Gastrocnemius medialis (tissue), 4 donors: Measurements from ENCODE around the gene THSD4. TPM values are rescaled to one million over a fixed set of nuclear protein-coding genes. Genes with fewer than 3 reads are reported as not detected.

Experiments
- ATAC-seq, 2 donors: fragments of 150-250 bp; one replicate each; pipeline ENCODE4 v1.9.1; 2016
- DNase-seq, 2 donors: peaks; one replicate each; pipeline ENCODE4 v3.0.0-alpha.2; 2019
- H3K27ac ChIP-seq, 4 donors: fragments of 200-600 bp; sonication (generic); 1 replicate in 1 of 4; 2 replicates in 3 of 4; pipeline ENCODE4 v1.5.1; 2016 to 2018; ENCODE audit warnings: mild to moderate bottlenecking in 2 of 4, moderate library complexity in 1 of 4
- H3K27me3 ChIP-seq, 3 donors: fragments of 200-600 bp; sonication (generic) in 2 of 3; 1 replicate in 1 of 3; 2 replicates in 2 of 3; pipeline versions ENCODE4 v1.5.1 to v1.6.0; 2016 to 2019; ENCODE audit warnings: mild to moderate bottlenecking in 1 of 3, moderate library complexity in 1 of 3
- H3K36me3 ChIP-seq, 2 donors: fragments of 200-600 bp; sonication (generic) in 1 of 2; one replicate each; pipeline ENCODE4 v1.5.1; 2017 to 2018
- H3K4me1 ChIP-seq, 2 donors: fragments of 200-600 bp; sonication (generic) in 1 of 2; one replicate each; pipeline ENCODE4 v1.5.1; 2016 to 2017; ENCODE audit warnings: mild to moderate bottlenecking in 2 of 2
- H3K4me3 ChIP-seq, 4 donors: fragments of 200-600 bp; sonication (generic) in 3 of 4; 1 replicate in 1 of 4; 2 replicates in 3 of 4; pipeline ENCODE4 v1.5.1; 2016 to 2019; ENCODE audit warnings: mild to moderate bottlenecking in 2 of 4
- H3K9me3 ChIP-seq, 3 donors: fragments of 200-600 bp; sonication (generic) in 2 of 3; 1 replicate in 1 of 3; 2 replicates in 2 of 3; pipeline ENCODE4 v1.5.1; 2016 to 2019
- POLR2A ChIP-seq, 2 donors: fragments of 450-650 bp; IDR thresholded peaks; one replicate each; pipeline ENCODE4 v1.6.1; 2017; ENCODE audit warnings: antibody characterized with exemption in 2 of 2, mild to moderate bottlenecking in 2 of 2, moderate library complexity in 2 of 2
- in situ Hi-C, 4 donors: fragments of 200-750 bp; cut with MboI; loops; one replicate each; pipeline versions ENCODE4 v1.15.0 to v1.8.0; 2017; ENCODE audit warnings: low sequenced_read_pairs in 4 of 4
- intact Hi-C: fragments of 100-400 bp; cut with DNase I; formaldehyde crosslinking; loops from one replicate; pipeline ENCODE4 v1.15.1; 2023; ENCODE audit warnings: low total_unique reads
- total RNA-seq, 4 donors: library from RNA; depleted of rRNA; stranded (reverse); fragments of >200 nt; gene quantifications; one replicate each; pipeline versions ENCODE4 v1.1.0 to v1.2.3, GENCODE V29; 2016
- TF ChIP-seq, protein P1 (sequence below), 5 experiments: fragments of 450-650 bp in 3 of 5; fragments of 200-600 bp in 2 of 5; sonication (generic) in 2 of 5; IDR thresholded peaks in 4 of 5; conservative IDR thresholded peaks in 1 of 5; 1 replicate in 4 of 5; 2 replicates in 1 of 5; pipeline ENCODE4 v1.5.1; 2016 to 2019; ENCODE audit warnings: antibody characterized with exemption in 5 of 5, mild to moderate bottlenecking in 3 of 5, moderate library complexity in 3 of 5

THSD4 gene
- total RNA-seq, 4 donors from 2014 or later = 0.35 to 3.1 (median 0.60) TPM

GRCh38 chr15:71529361-71529760 is 414.1 kb downstream of the THSD4 start:
- in situ Hi-C loops (no loop called here), intact Hi-C loops (no loop called here)
- TF ChIP-seq, protein P1, sequence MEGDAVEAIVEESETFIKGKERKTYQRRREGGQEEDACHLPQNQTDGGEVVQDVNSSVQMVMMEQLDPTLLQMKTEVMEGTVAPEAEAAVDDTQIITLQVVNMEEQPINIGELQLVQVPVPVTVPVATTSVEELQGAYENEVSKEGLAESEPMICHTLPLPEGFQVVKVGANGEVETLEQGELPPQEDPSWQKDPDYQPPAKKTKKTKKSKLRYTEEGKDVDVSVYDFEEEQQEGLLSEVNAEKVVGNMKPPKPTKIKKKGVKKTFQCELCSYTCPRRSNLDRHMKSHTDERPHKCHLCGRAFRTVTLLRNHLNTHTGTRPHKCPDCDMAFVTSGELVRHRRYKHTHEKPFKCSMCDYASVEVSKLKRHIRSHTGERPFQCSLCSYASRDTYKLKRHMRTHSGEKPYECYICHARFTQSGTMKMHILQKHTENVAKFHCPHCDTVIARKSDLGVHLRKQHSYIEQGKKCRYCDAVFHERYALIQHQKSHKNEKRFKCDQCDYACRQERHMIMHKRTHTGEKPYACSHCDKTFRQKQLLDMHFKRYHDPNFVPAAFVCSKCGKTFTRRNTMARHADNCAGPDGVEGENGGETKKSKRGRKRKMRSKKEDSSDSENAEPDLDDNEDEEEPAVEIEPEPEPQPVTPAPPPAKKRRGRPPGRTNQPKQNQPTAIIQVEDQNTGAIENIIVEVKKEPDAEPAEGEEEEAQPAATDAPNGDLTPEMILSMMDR (IDR thresholded peaks at IDR 0.05 in 4 of 5, conservative IDR thresholded peaks at IDR 0.05 in 1 of 5) = no peak
- TF ChIP-seq POLR2A (IDR thresholded peaks at IDR 0.05) = no peak
- no peak for DNase-seq
- Histone ChIP-seq H3K36me3 (no peaks in the 10 kb centered on the region), H3K27me3 (no peaks in the 10 kb centered on the region), H3K4me1 (peaks cover 0 to 7% of the 10 kb centered on the region in 2 donors), H3K4me3 (no peak overlapping the region), H3K9me3 (no peaks in the 10 kb centered on the region), H3K27ac (no peak overlapping the region)
- ATAC-seq = no peak

- Histone ChIP-seq H3K27me3 (no peaks in the 10 kb centered on the region), H3K36me3 (no peaks in the 10 kb centered on the region), H3K27ac (no peak overlapping the region), H3K9me3 (no peaks in the 10 kb centered on the region), H3K4me3 (no peak overlapping the region), H3K4me1 (peaks cover 0 to 7% of the 10 kb centered on the region in 2 donors)
- in situ Hi-C loops (no loop called here), intact Hi-C loops (loop anchor here (5.0 kb wide), 1 partner anchor 122 kb away; no protein-coding TSS in a partner anchor)
- ATAC-seq (no peak), DNase-seq (no peak)
- TF ChIP-seq, protein P1 (IDR thresholded peaks at IDR 0.05 in 4 of 5, conservative IDR thresholded peaks at IDR 0.05 in 1 of 5) = no peak
- no peak for TF ChIP-seq POLR2A (IDR thresholded peaks at IDR 0.05)
Measured at GRCh38 chr15:71530116-71530515, 414.8 kb downstream of the THSD4 start.

GRCh38 chr15:71532994-71533393 is 417.7 kb downstream of the THSD4 start:
- in situ Hi-C loops (no loop called here), intact Hi-C loops (loop anchor here (1.0 to 5.0 kb wide), 2 partner anchors 119 to 197 kb away; no protein-coding TSS in a partner anchor)
- H3K4me3 ChIP-seq = no peak overlapping the region
- no peak overlapping the region for H3K27ac ChIP-seq
- no peak for ATAC-seq
- no peaks in the 10 kb centered on the region for H3K36me3 ChIP-seq
- DNase-seq = no peak
- no peaks in the 10 kb centered on the region for H3K9me3 ChIP-seq
- TF ChIP-seq, protein P1 (IDR thresholded peaks at IDR 0.05 in 4 of 5, conservative IDR thresholded peaks at IDR 0.05 in 1 of 5) = peak; percentile 17 to 57 (median 46)
- TF ChIP-seq POLR2A (IDR thresholded peaks at IDR 0.05) = no peak
- H3K27me3 ChIP-seq = no peaks in the 10 kb centered on the region
- no peaks in the 10 kb centered on the region for H3K4me1 ChIP-seq

DNA sequence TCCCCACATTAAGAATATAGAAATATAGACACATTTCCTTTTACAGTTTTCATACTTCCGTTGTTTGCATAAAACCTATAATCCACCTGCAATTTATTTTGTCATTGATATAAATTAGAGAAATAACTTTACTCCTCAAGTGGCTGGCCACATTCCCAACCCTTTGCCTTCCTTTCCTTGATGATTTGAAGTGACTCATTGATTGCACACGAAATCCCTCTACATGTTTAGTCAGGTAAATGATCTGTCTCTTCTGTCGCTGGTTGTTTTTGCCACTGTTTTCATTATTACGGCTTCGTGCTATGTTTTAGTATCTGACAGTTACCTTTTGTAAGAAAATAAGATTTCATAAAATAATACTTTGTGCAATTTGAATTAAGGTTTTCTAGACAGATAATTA is 422.9 kb downstream of the THSD4 start:
- no peaks in the 10 kb centered on the region for H3K36me3 ChIP-seq
- H3K27me3 ChIP-seq = no peaks in the 10 kb centered on the region
- H3K4me1 ChIP-seq = no peaks in the 10 kb centered on the region
- in situ Hi-C loops (no loop called here), intact Hi-C loops (no loop called here)
- no peak for DNase-seq
- no peak overlapping the region for H3K4me3 ChIP-seq
- H3K9me3 ChIP-seq = no peaks in the 10 kb centered on the region
- no peak for TF ChIP-seq POLR2A (IDR thresholded peaks at IDR 0.05)
- TF ChIP-seq, protein P1 (IDR thresholded peaks at IDR 0.05 in 4 of 5, conservative IDR thresholded peaks at IDR 0.05 in 1 of 5) = no peak
- no peak for ATAC-seq
- H3K27ac ChIP-seq = no peak overlapping the region

- intact Hi-C loops = no loop called here
- Histone ChIP-seq H3K36me3 (no peaks in the 10 kb centered on the region), H3K27me3 (no peaks in the 10 kb centered on the region), H3K27ac (no peak overlapping the region), H3K4me3 (no peak overlapping the region), H3K4me1 (no peaks in the 10 kb centered on the region), H3K9me3 (no peaks in the 10 kb centered on the region)
- ATAC-seq (no peak), DNase-seq (no peak)
- in situ Hi-C loops = no loop called here
- TF ChIP-seq POLR2A (IDR thresholded peaks at IDR 0.05) = no peak
Measured at GRCh38 chr15:71541746-71542145, 426.5 kb downstream of the THSD4 start.
